HepG2 (cell line): ENCODE measurements around the gene VAC14. TPM values are rescaled to one million over a fixed set of nuclear protein-coding genes. Genes with fewer than 3 reads are reported as not detected.

Source experiments
- ATAC-seq: fragments of 200-7000 bp; cut with Tn5 transposase; 3 replicates; pipeline ENCODE4 v1.9.1; 2020; ENCODE audit warnings: mild to moderate bottlenecking, moderate library complexity
- BruUV-seq: library from RNA; stranded (reverse); fragments of 400-500 nt; replicated peaks from 2 replicates; lab custom pipeline; 2021; lab: Mats Ljungman, UMichigan
- CTCF ChIA-PET: fragments of 300-600 bp; formaldehyde crosslinking; extraction: SDS; loops from one replicate; lab custom pipeline; 2021; ENCODE audit warnings: low total read pairs, inconsistent platforms, low intra/inter-chr PET ratio; lab: Yijun Ruan, JAX
- POLR2A ChIA-PET: fragments of 350-600 bp; sonication (Branson Sonifier 250); formaldehyde crosslinking; loops from one replicate; lab custom pipeline; 2020; ENCODE audit warnings: antibody characterized with exemption, inconsistent platforms; lab: Yijun Ruan, JAX
- DNase-seq: peaks from one replicate; pipeline ENCODE4 v3.0.0-alpha.2; 2015; ENCODE audit warnings: low spot score
- FAIRE-seq: peaks from 3 replicates; lab custom pipeline; 2011; peaks lifted over from hg19 to GRCh38; lab: Jason Lieb, UNC
- H2AFZ ChIP-seq: one replicate; pipeline ENCODE4 v1.6.1; 2011; ENCODE audit warnings: low read length, inconsistent platforms
- H3K27ac ChIP-seq: fragments of 300-600 bp; 3 replicates; pipeline ENCODE4 v1.8.0; 2011; ENCODE audit warnings: mixed run types, mild to moderate bottlenecking, mixed read lengths, low read length, inconsistent platforms; ENCODE audit not compliant: insufficient read depth; ENCODE audit errors: extremely low read length
- H3K27me3 ChIP-seq, 2 experiments: fragments of 200-600 bp in 1 of 2; 2 replicates in 1 of 2; 3 replicates in 1 of 2; pipeline versions ENCODE4 v1.6.0 to v1.8.0; 2011; ENCODE audit warnings: low read length in 2 of 2, mild to moderate bottlenecking in 2 of 2, moderate library complexity in 2 of 2, inconsistent platforms in 1 of 2; ENCODE audit not compliant: insufficient read depth in 2 of 2, control insufficient read depth in 1 of 2
- H3K36me3 ChIP-seq, 2 experiments: fragments of 200-600 bp in 1 of 2; replicated peaks in 1 of 2; 2 replicates in 1 of 2; 3 replicates in 1 of 2; pipeline versions ENCODE4 v1.5.1 to v1.8.0; 2011; ENCODE audit warnings: low read length in 2 of 2, inconsistent platforms in 1 of 2; ENCODE audit not compliant: insufficient read depth in 2 of 2, control insufficient read depth in 1 of 2
- H3K4me1 ChIP-seq: 2 replicates; pipeline ENCODE4 v1.5.1; 2012; ENCODE audit warnings: low read length, inconsistent platforms; ENCODE audit not compliant: insufficient read depth
- H3K4me2 ChIP-seq: 2 replicates; pipeline ENCODE4 v1.6.0; 2011; ENCODE audit warnings: low read depth, low read length, inconsistent platforms
- H3K4me3 ChIP-seq, 3 experiments: fragments of 200-600 bp in 1 of 3; sonication (generic), shearing (Covaris generic) in 1 of 3; replicated peaks in 1 of 3; 2 replicates each; pipeline ENCODE4 v1.5.1; 2011 to 2016; ENCODE audit warnings: low read length in 3 of 3, inconsistent platforms in 2 of 3, low read depth in 2 of 3, mild to moderate bottlenecking in 2 of 3, control low read depth in 1 of 3, mixed read lengths in 1 of 3; ENCODE audit not compliant: insufficient read depth in 1 of 3
- H3K79me2 ChIP-seq: one replicate; pipeline ENCODE4 v1.6.1; 2011; ENCODE audit warnings: low read length, inconsistent platforms; ENCODE audit not compliant: insufficient read depth
- H3K9ac ChIP-seq: 2 replicates; pipeline ENCODE4 v1.6.0; 2011; ENCODE audit warnings: mild to moderate bottlenecking, low read depth, low read length, inconsistent platforms; ENCODE audit not compliant: insufficient read depth
- H3K9me3 ChIP-seq: 2 replicates; pipeline ENCODE4 v1.5.1; 2012; ENCODE audit warnings: mild to moderate bottlenecking, low read length
- H4K20me1 ChIP-seq: 2 replicates; pipeline ENCODE4 v1.6.0; 2011; ENCODE audit warnings: inconsistent platforms, mild to moderate bottlenecking, low read length, moderate library complexity; ENCODE audit not compliant: insufficient read depth
- E2F5 ChIP-seq: sonication (generic); formaldehyde crosslinking; conservative IDR thresholded peaks from 2 replicates; pipeline ENCODE4 v1.4.0; 2020; ENCODE audit warnings: missing genetic modification reagents
- GTF2F1 ChIP-seq: fragments of 150-350 bp; IDR thresholded peaks from 2 replicates; pipeline ENCODE4 v1.6.1; 2014; ENCODE audit warnings: low read length
- NCOA1 ChIP-seq: sonication (generic); formaldehyde crosslinking; IDR thresholded peaks from 2 replicates; pipeline ENCODE4 v1.9.0; 2021; ENCODE audit warnings: missing genetic modification reagents
- POLR2A ChIP-seq, 2 experiments: IDR thresholded peaks; 2 replicates each; pipeline ENCODE4 v1.6.1; 2011; ENCODE audit warnings: low read depth in 2 of 2, low read length in 2 of 2, mild to moderate bottlenecking in 1 of 2, moderate library complexity in 1 of 2; ENCODE audit not compliant: insufficient read depth in 1 of 2
- RAD21 ChIP-seq: fragments of 450-650 bp; formaldehyde crosslinking; IDR thresholded peaks from 2 replicates; pipeline ENCODE4 v1.5.0; 2020; ENCODE audit warnings: mild to moderate bottlenecking
- REL ChIP-seq: sonication (generic); formaldehyde crosslinking; conservative IDR thresholded peaks from 2 replicates; pipeline ENCODE4 v1.8.0; 2022; ENCODE audit warnings: mild to moderate bottlenecking, missing genetic modification reagents, moderate library complexity
- THAP11 ChIP-seq: IDR thresholded peaks from 2 replicates; pipeline ENCODE4 v1.6.1; 2016; ENCODE audit warnings: missing biosample characterization, missing genetic modification reagents
- ZFP36L1 ChIP-seq: sonication (generic); formaldehyde crosslinking; IDR thresholded peaks from 2 replicates; pipeline ENCODE4 v1.8.0; 2022; ENCODE audit warnings: mild to moderate bottlenecking, missing genetic modification reagents, moderate library complexity
- ZNF263 ChIP-seq: sonication (generic); formaldehyde crosslinking; IDR thresholded peaks from 2 replicates; pipeline ENCODE4 v1.4.0; 2020; ENCODE audit warnings: missing genetic modification reagents
- ZNF274 ChIP-seq: sonication (generic); formaldehyde crosslinking; IDR thresholded peaks from 2 replicates; pipeline ENCODE4 v1.5.1; 2020; ENCODE audit warnings: mild to moderate bottlenecking, missing genetic modification reagents
- ZNF687 ChIP-seq: sonication (generic); formaldehyde crosslinking; IDR thresholded peaks from 2 replicates; pipeline ENCODE4 v1.5.1; 2020; ENCODE audit warnings: mild to moderate bottlenecking, missing genetic modification reagents, moderate library complexity
- ZNF691 ChIP-seq: sonication (generic); formaldehyde crosslinking; IDR thresholded peaks from 2 replicates; pipeline ENCODE4 v1.4.0; 2020; ENCODE audit warnings: missing genetic modification reagents, low read depth, mild to moderate bottlenecking, borderline replicate concordance
- ZNF839 ChIP-seq: sonication (generic); formaldehyde crosslinking; IDR thresholded peaks from 2 replicates; pipeline ENCODE4 v1.4.0; 2020; ENCODE audit warnings: missing genetic modification reagents, mild to moderate bottlenecking, borderline replicate concordance
- ZSCAN25 ChIP-seq: sonication (generic); formaldehyde crosslinking; IDR thresholded peaks from 2 replicates; pipeline ENCODE4 v1.8.0; 2022; ENCODE audit warnings: mild to moderate bottlenecking, missing genetic modification reagents
- WGBS: methylation state at CpG from one replicate; pipeline ENCODE4 v1.1.6; 2017; ENCODE audit warnings: low lambda C conversion rate; 5-methylcytosine and 5-hydroxymethylcytosine counted together
- in situ Hi-C: cut with HindIII; loops from 2 replicates; pipeline ENCODE4 v1.10.0; 2017; ENCODE audit warnings: low pct_unique_long_range_greater_than_20kb; ENCODE audit not compliant: extremely low pct_ligation_motif_present
- intact Hi-C: fragments of 100-400 bp; cut with micrococcal nuclease; formaldehyde crosslinking; loops from one replicate; pipeline ENCODE4 v1.10.0; 2022; ENCODE audit not compliant: unreplicated experiment
- polyA plus RNA-seq, 8 experiments: library from polyadenylated mRNA; depleted of rRNA in 3 of 8; stranded (reverse) in 7 of 8; unstranded in 1 of 8; fragments of >200 nt; fragmentation: Illumina TruSeq in 4 of 8; extraction: Trizol in 4 of 8; gene quantifications; 2 replicates each; pipeline versions ENCODE4 v1.2.1 to v1.2.3, GENCODE V29; 2011 to 2016; ENCODE audit warnings: low read depth in 4 of 8, missing spikeins in 1 of 8, mixed read lengths in 1 of 8; ENCODE audit not compliant: insufficient read depth in 1 of 8
- total RNA-seq, 5 experiments: library from RNA; depleted of rRNA; stranded (reverse); fragments of >200 nt; fragmentation: Illumina TruSeq; extraction: Trizol; gene quantifications; 2 replicates each; pipeline ENCODE4 v1.2.3, GENCODE V29; 2016; ENCODE audit warnings: low read depth in 1 of 5

VAC14 gene
- total and polyA plus RNA-seq, 2 of the 13 experiments (the other 11 are each of a cell fraction or from before 2014, with no cell fraction given) = 23.5 to 24.6 TPM

- no peak for TF ChIP-seq NCOA1
- 0 out of 2 replicates have a peak, but pooled peaks have one; percentile 4 for TF ChIP-seq ZSCAN25 (CRISPR knock-in tag)
- TF ChIP-seq ZFP36L1 (CRISPR knock-in tag) = no peak
- TF ChIP-seq REL (CRISPR knock-in tag) = 0 out of 2 replicates have a peak, but pooled peaks have one; percentile 37
Observed at GRCh38 chr16:70737377-70738082, 63.4 kb downstream of the VAC14 start (continued).

- ChIA-PET CTCF (interaction anchor here (1.0 to 3.5 kb wide), 3 partner anchors 33 to 54 kb away, joined by 3 to 27 read pairs (median 19); no protein-coding TSS in a partner anchor), POLR2A (interaction anchor here (0.8 to 13.4 kb wide), 8 partner anchors 10 to 83 kb away, joined by 3 to 357 read pairs (median 13); partner anchors contain the start of gene MTSS2)
- H3K9me3 ChIP-seq = no peaks in the 10 kb centered on the region
- 81% methylated on average over 17 of the region's 18 CpGs for WGBS
- FAIRE-seq (peak; percentile 42), ATAC-seq (peak; percentile 41), DNase-seq (no peak)
- in situ Hi-C loops = no loop called here
- peak overlapping the region; percentile 22; the same call in 1 of the 2 replicates for H3K9ac ChIP-seq
- no peak overlapping the region for H3K4me3 ChIP-seq
- peak overlapping the region; percentile 50 for H3K27ac ChIP-seq
- peak overlapping the region; percentile 46 for H3K4me2 ChIP-seq
- peaks cover 13 to 18% of the 10 kb centered on the region in 2 experiments for H3K36me3 ChIP-seq
- no peaks in the 10 kb centered on the region for H3K27me3 ChIP-seq
- no TSS peak for BruUV-seq
- H2AFZ ChIP-seq = no peak overlapping the region
- no peaks in the 10 kb centered on the region for H3K79me2 ChIP-seq
- intact Hi-C loops = no loop called here
- H3K4me1 ChIP-seq = peaks cover 59% of the 10 kb centered on the region
- no peaks in the 10 kb centered on the region for H4K20me1 ChIP-seq
- TF ChIP-seq RAD21 (CRISPR knock-in tag) (peak; percentile 7; the same call in 1 of the 2 replicates), ZNF839 (CRISPR knock-in tag) (0 out of 2 replicates have a peak, but pooled peaks have one; percentile 18), POLR2A (IDR thresholded peaks at IDR 0.05; ENCODE audit: insufficient read depth in 1 of 2, low read depth in 2 of 2, low read length in 2 of 2) (0 out of 4 replicates have a peak, but pooled peaks of 1 of the 2 experiments have one; percentile 29), ZSCAN25 (CRISPR knock-in tag) (0 out of 2 replicates have a peak, but pooled peaks have one; percentile 18), ZNF274 (peak; percentile 22; the same call in 1 of the 2 replicates), GTF2F1 (no peak), ZNF263 (peak; percentile 94), ZNF687 (peak; percentile 73), E2F5 (CRISPR knock-in tag) (no peak), THAP11 (CRISPR knock-in tag) (peak; percentile 29; the same call in 1 of the 2 replicates), ZNF691 (CRISPR knock-in tag) (peak; percentile 84; the same call in 1 of the 2 replicates)
Observed at GRCh38 chr16:70736465-70737376, 64.2 kb downstream of the VAC14 start.
